IMR-90 (cell line): ENCODE data around the gene SLC29A1. TPM values are rescaled to one million over a fixed set of nuclear protein-coding genes. Genes with fewer than 3 reads are reported as not detected.

Experiments
- ATAC-seq: fragments of 200-7000 bp; cut with Tn5 transposase; 2 replicates; pipeline ENCODE4 v1.9.1; 2020; ENCODE audit warnings: low read depth, mild to moderate bottlenecking, moderate library complexity
- BruUV-seq: library from RNA; stranded (reverse); fragments of 400-500 nt; replicated peaks from 2 replicates; lab custom pipeline; 2021; lab: Mats Ljungman, UMichigan
- CTCF ChIA-PET: fragments of 300-600 bp; formaldehyde crosslinking; extraction: SDS; loops from one replicate; lab custom pipeline; 2021; ENCODE audit warnings: antibody characterized with exemption; lab: Yijun Ruan, JAX
- POLR2A ChIA-PET: fragments of 300-600 bp; sonication (Branson Sonifier 250); formaldehyde crosslinking; loops from one replicate; lab custom pipeline; 2022; ENCODE audit warnings: antibody characterized with exemption; ENCODE audit not compliant: unreplicated experiment; lab: Charles Lee
- DNase-seq: peaks from one replicate; pipeline ENCODE4 v3.0.0; 2013
- H2AFZ ChIP-seq: replicated peaks from 2 replicates; pipeline ENCODE3; 2013; ENCODE audit warnings: low read length, mild to moderate bottlenecking; ENCODE audit not compliant: poor library complexity
- H2AK5ac ChIP-seq: 2 replicates; pipeline ENCODE4 v1.6.1; 2013; ENCODE audit warnings: low read depth, low read length, inconsistent platforms
- H2AK9ac ChIP-seq: replicated peaks from 2 replicates; pipeline ENCODE3; 2013; ENCODE audit warnings: mild to moderate bottlenecking, low read depth, low read length, moderate library complexity; ENCODE audit not compliant: poor library complexity
- H2BK120ac ChIP-seq: 2 replicates; pipeline ENCODE4 v1.6.1; 2013; ENCODE audit warnings: low read depth, low read length, inconsistent platforms
- H2BK15ac ChIP-seq: 3 replicates; pipeline ENCODE4 v1.6.1; 2013; ENCODE audit warnings: low read depth, low read length, inconsistent platforms
- H2BK20ac ChIP-seq: 2 replicates; pipeline ENCODE4 v1.6.1; 2013; ENCODE audit warnings: low read depth, mild to moderate bottlenecking, inconsistent platforms, low read length, moderate library complexity
- H2BK5ac ChIP-seq: 2 replicates; pipeline ENCODE4 v1.6.1; 2013; ENCODE audit warnings: mild to moderate bottlenecking, low read depth, low read length, inconsistent platforms; ENCODE audit not compliant: poor library complexity, severe bottlenecking
- H3K14ac ChIP-seq: replicated peaks from 2 replicates; pipeline ENCODE4 v1.6.1; 2013; ENCODE audit warnings: low read depth, low read length, inconsistent platforms
- H3K18ac ChIP-seq: 2 replicates; pipeline ENCODE4 v1.6.1; 2013; ENCODE audit warnings: low read depth, low read length, control low read depth
- H3K23ac ChIP-seq: 2 replicates; pipeline ENCODE4 v1.6.1; 2013; ENCODE audit warnings: low read depth, low read length, inconsistent platforms
- H3K27ac ChIP-seq: 2 replicates; pipeline ENCODE4 v1.5.1; 2013; ENCODE audit warnings: mild to moderate bottlenecking, control low read depth, low read length; ENCODE audit not compliant: insufficient read depth
- H3K27me3 ChIP-seq: 2 replicates; pipeline ENCODE4 v1.6.1; 2013; ENCODE audit warnings: low read length; ENCODE audit not compliant: control insufficient read depth, insufficient read depth
- H3K36me3 ChIP-seq: 2 replicates; pipeline ENCODE4 v1.6.1; 2013; ENCODE audit warnings: low read length, mixed read lengths; ENCODE audit not compliant: control insufficient read depth, insufficient read depth
- H3K4ac ChIP-seq: 2 replicates; pipeline ENCODE4 v1.6.1; 2013; ENCODE audit warnings: low read depth, low read length, inconsistent platforms
- H3K4me1 ChIP-seq: 2 replicates; pipeline ENCODE4 v1.6.1; 2013; ENCODE audit warnings: low read length, mixed read lengths; ENCODE audit not compliant: control insufficient read depth, insufficient read depth
- H3K4me2 ChIP-seq: 2 replicates; pipeline ENCODE4 v1.6.1; 2013; ENCODE audit warnings: low read depth, mild to moderate bottlenecking, control low read depth, low read length, moderate library complexity
- H3K4me3 ChIP-seq: 2 replicates; pipeline ENCODE4 v1.5.1; 2013; ENCODE audit warnings: low read depth, mild to moderate bottlenecking, control low read depth, low read length, moderate library complexity; ENCODE audit not compliant: insufficient read depth
- H3K56ac ChIP-seq: 2 replicates; pipeline ENCODE4 v1.6.1; 2013; ENCODE audit warnings: low read length, inconsistent platforms; ENCODE audit not compliant: insufficient read depth; ENCODE audit errors: extremely low read depth
- H3K79me1 ChIP-seq, 2 experiments: 2 replicates each; pipeline ENCODE4 v1.6.1; 2013; ENCODE audit warnings: low read length in 2 of 2, inconsistent platforms in 1 of 2, low read depth in 1 of 2
- H3K9ac ChIP-seq: 2 replicates; pipeline ENCODE4 v1.6.1; 2013; ENCODE audit warnings: low read depth, low read length, control low read depth
- H3K9me1 ChIP-seq: 2 replicates; pipeline ENCODE4 v1.6.1; 2013; ENCODE audit warnings: low read length, inconsistent platforms; ENCODE audit not compliant: insufficient read depth
- H3K9me3 ChIP-seq: 2 replicates; pipeline ENCODE4 v1.6.1; 2013; ENCODE audit warnings: low read length; ENCODE audit not compliant: control insufficient read depth, insufficient read depth
- H4K20me1 ChIP-seq: 2 replicates; pipeline ENCODE4 v1.6.1; 2013; ENCODE audit warnings: low read length, inconsistent platforms; ENCODE audit not compliant: insufficient read depth
- H4K5ac ChIP-seq: 2 replicates; pipeline ENCODE4 v1.6.1; 2013; ENCODE audit warnings: mild to moderate bottlenecking, low read depth, low read length, control low read depth
- H4K8ac ChIP-seq, 2 experiments: 2 replicates each; pipeline ENCODE4 v1.6.1; 2013; ENCODE audit warnings: low read depth in 2 of 2, low read length in 2 of 2, control low read depth in 1 of 2, inconsistent platforms in 1 of 2
- H4K91ac ChIP-seq: 2 replicates; pipeline ENCODE4 v1.6.1; 2013; ENCODE audit warnings: low read depth, low read length, inconsistent platforms; ENCODE audit not compliant: insufficient read depth
- BHLHE40 ChIP-seq: fragments of 150-350 bp; IDR thresholded peaks from 2 replicates; pipeline ENCODE4 v1.6.1; 2016; ENCODE audit warnings: mild to moderate bottlenecking, low read depth, low read length
- CEBPB ChIP-seq: IDR thresholded peaks from 2 replicates; pipeline ENCODE4 v1.6.1; 2012; ENCODE audit warnings: low read depth, low read length, improper control_type of control experiment
- CHD1 ChIP-seq: IDR thresholded peaks from 2 replicates; pipeline ENCODE4 v1.6.1; 2012; ENCODE audit warnings: low read depth, low read length, improper control_type of control experiment
- CTCF ChIP-seq: conservative IDR thresholded peaks from 2 replicates; pipeline ENCODE4 v1.5.1; 2012; ENCODE audit warnings: mild to moderate bottlenecking, low read depth, low read length, improper control_type of control experiment
- ELK1 ChIP-seq: fragments of 150-350 bp; IDR thresholded peaks from 2 replicates; pipeline ENCODE4 v1.6.1; 2016; ENCODE audit warnings: low read depth, mild to moderate bottlenecking, low read length, moderate library complexity, borderline replicate concordance
- FOS ChIP-seq: fragments of 150-350 bp; IDR thresholded peaks from 2 replicates; pipeline ENCODE4 v1.6.1; 2016; ENCODE audit warnings: low read depth, low read length
- MAFK ChIP-seq: IDR thresholded peaks from 2 replicates; pipeline ENCODE4 v1.6.1; 2012; ENCODE audit warnings: low read depth, low read length, improper control_type of control experiment
- MAZ ChIP-seq: IDR thresholded peaks from 2 replicates; pipeline ENCODE4 v1.6.1; 2012; ENCODE audit warnings: low read depth, mild to moderate bottlenecking, low read length, improper control_type of control experiment, moderate library complexity, borderline replicate concordance
- MXI1 ChIP-seq: IDR thresholded peaks from 2 replicates; pipeline ENCODE4 v1.6.1; 2012; ENCODE audit warnings: low read depth, mild to moderate bottlenecking, low read length, moderate library complexity, borderline replicate concordance
- NFE2L2 ChIP-seq: fragments of 150-350 bp; IDR thresholded peaks from 2 replicates; pipeline ENCODE4 v1.6.1; 2016; ENCODE audit warnings: low read depth, mild to moderate bottlenecking, low read length
- POLR2A ChIP-seq: IDR thresholded peaks from 2 replicates; pipeline ENCODE4 v1.6.1; 2012; ENCODE audit warnings: mild to moderate bottlenecking, low read depth, low read length
- RAD21 ChIP-seq: IDR thresholded peaks from 2 replicates; pipeline ENCODE4 v1.6.1; 2012; ENCODE audit warnings: low read length, improper control_type of control experiment
- RCOR1 ChIP-seq: IDR thresholded peaks from 2 replicates; pipeline ENCODE4 v1.6.1; 2012; ENCODE audit warnings: mild to moderate bottlenecking, low read length, improper control_type of control experiment; ENCODE audit not compliant: insufficient replicate concordance
- RFX5 ChIP-seq: IDR thresholded peaks from 2 replicates; pipeline ENCODE4 v1.8.0; 2012; ENCODE audit warnings: low read depth, mild to moderate bottlenecking, low read length, moderate library complexity
- SMC3 ChIP-seq: fragments of 150-350 bp; IDR thresholded peaks from 2 replicates; pipeline ENCODE4 v1.6.1; 2016; ENCODE audit warnings: low read depth, mild to moderate bottlenecking, antibody characterized with exemption, low read length, moderate library complexity
- USF2 ChIP-seq: fragments of 150-350 bp; IDR thresholded peaks from 2 replicates; pipeline ENCODE4 v1.6.1; 2017; ENCODE audit warnings: mild to moderate bottlenecking, antibody characterized with exemption, low read length, low read depth
- WGBS, 2 experiments: methylation state at CpG; one replicate each; pipeline versions ENCODE4 v1.1.5 to v1.1.7; 2013; ENCODE audit warnings: missing lambda C conversion rate in 2 of 2; ENCODE audit not compliant: insufficient read length in 1 of 2; ENCODE audit errors: extremely low coverage in 2 of 2; 5-methylcytosine and 5-hydroxymethylcytosine counted together
- dilution Hi-C: fragments of 300-500 bp; cut with HindIII; formaldehyde crosslinking; loops from one replicate; pipeline ENCODE4 v1.14.3; 2018; ENCODE audit warnings: low sequenced_read_pairs; ENCODE audit not compliant: unreplicated experiment
- in situ Hi-C: fragments of 300-500 bp; cut with MboI; formaldehyde crosslinking; loops from 3 replicates; pipeline ENCODE4 v1.14.3; 2019; ENCODE audit warnings: low sequenced_read_pairs, inconsistent platforms, mixed read lengths
- intact Hi-C: fragments of 100-400 bp; cut with micrococcal nuclease; formaldehyde crosslinking; loops from 2 replicates; pipeline ENCODE4 v1.10.0; 2022
- polyA plus RNA-seq, 3 experiments: library from polyadenylated mRNA; depleted of rRNA; stranded (reverse); fragments of >200 nt; gene quantifications; 2 replicates each; pipeline ENCODE4 v1.2.3, GENCODE V29; 2012; ENCODE audit warnings: low replicate concordance in 1 of 3
- total RNA-seq: library from RNA; depleted of rRNA; stranded (reverse); fragments of >200 nt; gene quantifications from 2 replicates; pipeline ENCODE4 v1.2.3, GENCODE V29; 2012

SLC29A1 gene
- total and polyA plus RNA-seq, 2 of the 4 experiments (the other 2 are of a cell fraction), result 4.1 to 22.1 TPM

- H3K27ac ChIP-seq, result no peak overlapping the region
- no peak for DNase-seq
- TF ChIP-seq SMC3 (no peak), MAZ (no peak), MAFK (no peak), MXI1 (no peak), RAD21 (no peak), ELK1 (no peak), CEBPB (no peak), NFE2L2 (no peak), FOS (no peak), USF2 (no peak), RCOR1 (no peak), CHD1 (no peak), RFX5 (no peak), POLR2A (no peak), BHLHE40 (no peak), CTCF (no peak)
- peaks cover 56% of the 10 kb centered on the region for H3K36me3 ChIP-seq
- intact Hi-C loops, result no loop called here
- dilution Hi-C loops, result no loop called here
- ChIA-PET POLR2A (no interaction called here), CTCF (interaction anchor here (1.1 kb wide), 1 partner anchor 16 kb away, joined by 3 read pairs; no protein-coding TSS in a partner anchor)
- H3K14ac ChIP-seq, result no peak overlapping the region
- H4K20me1 ChIP-seq, result peaks cover 88% of the 10 kb centered on the region
- no peak overlapping the region for H2AK5ac ChIP-seq
- no peak overlapping the region for H3K56ac ChIP-seq
- H3K4ac ChIP-seq, result no peak overlapping the region
- no peak overlapping the region for H3K4me3 ChIP-seq
- no peak overlapping the region for H2BK20ac ChIP-seq
- peaks cover 23 to 81% of the 10 kb centered on the region in 2 experiments for H3K79me1 ChIP-seq
- H3K23ac ChIP-seq, result no peak overlapping the region; the same call in 1 of the 2 replicates
- ATAC-seq, result no peak
- in situ Hi-C loops, result no loop called here
- no peak overlapping the region for H2AFZ ChIP-seq
- no peak overlapping the region for H3K18ac ChIP-seq
- H4K8ac ChIP-seq, result no peak overlapping the region
- no peaks in the 10 kb centered on the region for H3K9me3 ChIP-seq
- H4K5ac ChIP-seq, result no peak overlapping the region
- H2AK9ac ChIP-seq, result no peak overlapping the region
- H2BK5ac ChIP-seq, result no peak overlapping the region
- H3K4me1 ChIP-seq, result peaks cover 3% of the 10 kb centered on the region
- peaks cover 13% of the 10 kb centered on the region for H3K9me1 ChIP-seq
- H2BK120ac ChIP-seq, result no peak overlapping the region
- no peak overlapping the region for H4K91ac ChIP-seq
- WGBS, 2 experiments, result no CpG with 5 or more reads among the region's 3 CpGs
- H2BK15ac ChIP-seq, result no peak overlapping the region
- H3K27me3 ChIP-seq, result no peaks in the 10 kb centered on the region
- no peak overlapping the region for H3K4me2 ChIP-seq
- no TSS peak for BruUV-seq
- no peak overlapping the region for H3K9ac ChIP-seq
Measured at GRCh38 chr6:44250718-44251123, 27.3 kb downstream of the SLC29A1 start.
